GM12892 (cell line): ENCODE data around the gene ZNF410.

Source experiments
- DNase-seq: peaks from one replicate; pipeline ENCODE4 v3.0.0; 2011; ENCODE audit not compliant: insufficient read length
- FAIRE-seq: peaks from 2 replicates; lab custom pipeline; 2011; peaks lifted over from hg19 to GRCh38; lab: Jason Lieb, UNC
- POLR2A ChIP-seq: IDR thresholded peaks from 2 replicates; pipeline ENCODE4 v1.6.1; 2011; ENCODE audit warnings: low read depth, low read length, control low read depth
- POLR2AphosphoS5 ChIP-seq: IDR thresholded peaks from 2 replicates; pipeline ENCODE4 v1.6.1; 2011; ENCODE audit warnings: low read depth, low read length, control low read depth
- TAF1 ChIP-seq: IDR thresholded peaks from 2 replicates; pipeline ENCODE4 v1.6.1; 2011; ENCODE audit warnings: low read depth, mild to moderate bottlenecking, control low read depth, low read length, borderline replicate concordance

ZNF410 gene

DNA sequence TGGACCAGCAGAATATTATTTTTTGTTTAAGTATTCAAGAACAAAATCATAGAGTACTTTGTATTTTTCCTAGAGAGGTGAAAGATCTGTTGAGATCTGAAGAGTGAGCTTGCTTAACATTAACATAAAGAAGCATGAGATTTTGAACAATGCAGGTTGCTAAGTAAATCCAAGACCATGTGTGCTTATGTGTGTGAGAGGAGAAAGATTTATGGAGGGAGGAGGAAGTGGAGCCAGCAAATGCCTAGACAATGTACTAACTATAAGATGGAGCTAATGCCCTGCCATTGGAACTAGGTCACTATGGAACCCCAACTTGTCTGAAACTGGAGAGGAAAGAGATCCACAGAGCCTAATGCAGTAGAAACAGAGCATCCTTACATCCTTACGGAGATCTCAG lies 49.9 kb downstream of the ZNF410 start:
- FAIRE-seq (no peak), DNase-seq (no peak)
- TF ChIP-seq TAF1 (no peak), POLR2AphosphoS5 (no peak), POLR2A (no peak)

DNA sequence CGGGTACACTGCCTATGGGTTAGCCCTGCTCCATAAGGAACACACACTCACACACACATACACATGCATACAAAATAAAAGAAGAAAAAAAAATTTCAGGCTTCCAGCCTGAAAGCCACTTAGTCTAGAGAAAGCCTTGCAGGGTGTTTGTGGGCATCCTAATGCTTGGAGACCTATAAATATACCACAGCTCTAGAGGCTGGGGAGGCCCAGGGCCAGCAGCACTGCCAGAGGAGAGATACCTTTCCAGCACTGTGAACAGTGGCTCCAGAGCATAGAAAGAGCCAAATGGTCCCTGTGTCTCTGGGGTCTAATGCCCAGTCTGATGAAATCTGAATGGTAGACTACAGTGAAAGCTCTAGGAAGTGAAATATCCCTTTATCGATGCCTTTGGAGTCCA lies 50.4 kb downstream of the ZNF410 start:
- DNase-seq (no peak), FAIRE-seq (no peak)
- TF ChIP-seq POLR2AphosphoS5 (no peak), POLR2A (no peak), TAF1 (no peak)

DNA sequence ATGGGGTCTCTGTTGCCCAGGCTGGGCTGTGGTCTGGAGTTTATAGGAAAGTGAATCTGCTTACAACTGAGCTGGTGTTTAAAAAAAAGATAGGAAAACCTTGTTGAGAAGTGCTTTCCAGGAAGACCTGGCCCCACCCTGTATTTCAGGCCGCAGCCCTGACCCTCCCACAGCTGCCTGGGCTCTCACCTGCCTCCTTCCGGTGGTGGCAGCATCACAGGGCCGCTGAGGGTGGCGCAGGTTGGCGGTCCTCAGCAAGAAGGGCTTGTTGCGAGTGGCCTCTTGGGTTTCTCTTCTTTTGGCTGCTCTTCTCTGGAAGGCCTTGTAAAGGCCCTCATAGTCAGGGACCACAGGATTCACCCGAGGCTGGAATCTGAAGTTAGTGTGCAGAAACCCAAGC lies 55.5 kb downstream of the ZNF410 start:
- FAIRE-seq (no peak), DNase-seq (no peak)
- TF ChIP-seq TAF1 (no peak), POLR2AphosphoS5 (no peak)

DNA sequence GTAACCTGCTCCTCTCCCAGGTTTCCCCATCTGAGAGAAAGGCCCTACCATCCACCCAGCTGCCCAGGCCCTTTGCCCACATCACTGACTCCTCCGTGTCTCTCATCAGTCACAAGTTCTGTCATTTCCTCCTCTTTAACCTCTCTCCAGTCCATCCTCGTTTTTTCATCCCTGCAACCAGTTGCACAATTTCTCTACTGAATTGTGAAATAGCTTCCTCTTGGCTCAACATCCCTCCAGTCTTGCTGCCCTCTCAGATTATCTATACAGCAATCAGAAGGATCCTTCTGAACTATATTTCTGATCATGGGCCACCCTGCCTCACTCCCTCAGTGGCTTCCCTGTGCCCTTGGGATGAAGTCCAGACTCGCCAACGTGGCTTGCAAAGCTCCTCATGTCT lies 56.4 kb downstream of the ZNF410 start:
- no peak for TF ChIP-seq POLR2AphosphoS5
- no peak for TF ChIP-seq POLR2A
- TF ChIP-seq TAF1 = no peak
- DNase-seq = no peak
- no peak for FAIRE-seq

DNA sequence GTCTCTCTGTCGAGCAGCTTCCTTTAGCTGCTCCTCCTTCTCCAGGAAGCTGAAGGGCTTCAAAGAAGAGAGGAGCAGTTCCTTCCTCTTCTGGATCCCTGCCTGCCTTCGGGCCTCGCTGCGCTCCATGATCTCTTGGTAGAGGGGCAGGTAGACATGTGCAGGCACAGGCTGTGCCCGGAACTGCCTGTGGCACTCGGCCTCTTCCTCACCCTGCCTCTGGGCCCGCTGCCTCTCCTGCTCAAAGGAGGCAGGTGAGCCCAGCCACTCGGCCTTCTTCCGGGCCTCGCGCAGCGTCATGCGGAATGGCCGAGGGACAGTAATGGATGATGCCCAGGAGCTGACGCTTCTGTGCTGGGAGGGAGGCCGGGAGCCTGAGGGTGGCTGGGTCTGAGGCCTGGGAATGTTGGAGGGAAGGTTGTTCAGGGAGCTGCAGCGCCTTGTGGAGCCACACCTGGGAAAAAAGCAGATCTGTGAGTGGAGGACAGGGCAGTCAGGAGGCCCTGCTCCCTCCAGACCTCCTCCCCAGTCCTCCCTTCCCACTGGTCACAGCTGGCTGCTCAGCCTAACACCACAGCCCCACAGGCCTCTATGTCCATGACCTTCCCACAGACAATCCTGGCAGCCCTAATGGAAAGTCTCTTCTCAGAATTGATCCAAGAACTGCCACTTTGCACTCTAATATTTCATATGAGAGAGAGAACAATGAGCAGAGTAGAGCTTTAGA lies 57.9 kb downstream of the ZNF410 start:
- DNase-seq (no peak), FAIRE-seq (no peak)
- TF ChIP-seq POLR2AphosphoS5 = no peak
- TF ChIP-seq POLR2A = no peak
- TF ChIP-seq TAF1 = no peak

DNA sequence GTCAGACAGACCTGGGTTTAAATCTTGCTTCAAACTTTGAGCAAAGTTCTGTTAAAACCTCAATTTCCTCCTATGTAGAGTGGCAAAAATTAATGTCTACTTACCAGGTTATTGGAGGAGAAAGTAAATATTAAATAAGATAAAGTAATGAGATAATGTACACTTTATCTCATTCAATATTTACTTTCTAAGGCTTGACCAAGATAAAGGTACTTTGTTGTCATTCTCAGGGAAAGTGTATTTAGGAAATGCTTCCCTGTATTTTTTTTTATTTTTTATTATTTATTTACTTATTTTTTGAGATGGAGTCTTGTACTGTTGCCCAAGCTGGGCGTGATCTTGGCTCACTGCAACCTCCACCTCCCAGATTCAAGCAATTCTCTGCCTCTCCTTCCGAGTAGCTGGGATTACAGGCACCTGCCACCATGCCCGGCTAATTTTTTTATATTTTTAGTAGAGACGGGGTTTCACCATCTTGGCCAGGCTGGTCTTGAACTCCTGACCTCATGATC lies 58.6 kb downstream of the ZNF410 start:
- no peak for TF ChIP-seq POLR2A
- no peak for TF ChIP-seq TAF1
- no peak for TF ChIP-seq POLR2AphosphoS5
- DNase-seq (no peak), FAIRE-seq (no peak)

DNA sequence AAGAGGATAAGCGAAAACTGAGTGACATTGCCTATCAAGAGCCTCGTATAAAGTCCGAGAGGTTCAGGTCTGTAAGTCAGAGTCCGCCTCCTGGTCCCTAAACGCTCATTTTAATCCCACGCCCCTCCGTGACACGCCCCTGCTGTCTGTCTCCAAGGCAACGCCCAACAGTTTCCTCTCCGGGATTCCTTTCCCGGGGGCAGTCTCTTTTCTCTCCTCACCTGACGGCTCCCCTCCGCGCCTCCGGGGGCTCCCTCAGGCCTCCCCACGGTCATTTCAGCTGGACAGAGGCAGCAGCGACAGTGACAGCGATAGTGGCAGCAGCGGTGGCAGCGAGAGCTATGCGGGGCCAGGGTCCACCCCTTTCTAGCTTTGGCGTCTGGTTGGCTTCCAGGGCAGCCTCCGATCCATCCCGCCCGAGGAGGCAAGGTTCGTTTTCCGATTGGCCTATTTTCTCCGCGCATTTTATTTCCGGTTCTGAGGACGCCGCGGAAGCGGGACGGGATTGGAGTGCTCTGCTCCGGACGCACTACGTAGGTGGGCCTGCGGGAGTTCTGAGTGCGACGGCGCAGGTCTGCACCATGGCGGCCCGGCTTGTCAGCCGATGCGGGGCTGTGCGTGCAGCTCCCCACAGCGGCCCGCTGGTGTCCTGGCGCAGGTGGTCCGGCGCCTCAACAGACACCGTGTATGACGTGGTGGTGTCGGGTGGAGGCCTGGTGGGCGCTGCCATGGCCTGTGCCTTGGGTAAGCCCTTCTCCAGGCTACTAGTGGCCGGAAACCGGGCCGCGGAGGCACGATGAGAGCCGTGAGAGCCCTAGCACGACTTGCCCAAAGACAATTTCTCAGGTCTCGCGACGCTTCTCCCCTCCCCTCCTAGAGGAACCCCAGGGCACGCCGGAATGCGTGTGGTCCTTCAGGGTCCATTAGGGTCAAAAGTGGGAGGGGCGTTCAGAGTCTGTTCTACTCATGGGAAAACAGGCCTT lies 63.4 kb downstream of the ZNF410 start, which contains the start of the genes COQ6 and FAM161B:
Gene COQ6 (plus strand): TSS at position 551 of the 983 bp plus-strand sequence. CDS start 31 bp downstream, at position 582.
Gene FAM161B (minus strand): TSS at position 343 of the 983 bp plus-strand sequence. CDS start 68 bp downstream, at position 275.
- FAIRE-seq (peak; percentile 93), DNase-seq (peak; percentile 79)
- peak; percentile 78 for TF ChIP-seq POLR2AphosphoS5
- peak; percentile 54 for TF ChIP-seq TAF1
- peak; percentile 92 for TF ChIP-seq POLR2A

DNA sequence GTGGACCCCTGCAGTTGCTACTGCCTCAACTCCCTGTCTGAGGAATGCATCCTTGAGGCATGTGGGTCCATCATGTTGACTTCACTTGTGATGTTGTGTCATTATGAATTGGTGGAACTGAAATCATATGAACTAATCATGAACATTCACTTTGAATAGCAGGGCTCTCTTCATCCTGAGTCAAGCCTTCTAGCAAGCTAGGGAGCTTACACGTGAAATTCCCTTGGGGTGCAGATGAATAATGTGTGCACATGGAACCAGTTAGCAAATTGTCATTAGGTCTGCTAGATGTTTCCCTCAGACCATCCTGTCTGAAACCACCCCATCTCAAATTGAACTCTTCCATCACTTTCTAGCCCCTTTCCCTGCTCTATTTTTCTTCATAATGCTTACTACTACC lies 67.1 kb downstream of the ZNF410 start:
- no peak for DNase-seq
- TF ChIP-seq POLR2AphosphoS5 (no peak), POLR2A (no peak), TAF1 (no peak)
- no peak for FAIRE-seq

DNA sequence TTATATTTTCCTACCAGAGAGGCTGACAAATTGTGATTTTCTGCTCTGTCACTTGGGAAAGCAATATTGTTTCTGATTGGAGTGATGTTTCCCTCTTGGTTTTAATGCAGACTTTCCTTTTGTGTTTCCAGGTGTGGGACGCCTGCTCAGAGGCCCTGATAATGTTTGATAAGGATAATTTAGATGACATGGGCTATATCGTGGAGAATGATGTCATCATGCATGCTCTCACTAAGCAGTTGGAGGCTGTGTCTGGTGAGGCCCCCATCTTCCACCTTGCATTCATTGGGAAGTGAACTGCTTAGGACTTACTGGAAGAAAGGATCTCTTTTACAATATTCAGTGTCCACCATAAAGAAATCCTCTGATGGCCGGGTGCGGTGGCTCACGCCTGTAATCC lies 69.0 kb downstream of the ZNF410 start:
- no peak for FAIRE-seq
- DNase-seq = no peak
- TF ChIP-seq POLR2AphosphoS5 = no peak
- no peak for TF ChIP-seq POLR2A
- no peak for TF ChIP-seq TAF1

DNA sequence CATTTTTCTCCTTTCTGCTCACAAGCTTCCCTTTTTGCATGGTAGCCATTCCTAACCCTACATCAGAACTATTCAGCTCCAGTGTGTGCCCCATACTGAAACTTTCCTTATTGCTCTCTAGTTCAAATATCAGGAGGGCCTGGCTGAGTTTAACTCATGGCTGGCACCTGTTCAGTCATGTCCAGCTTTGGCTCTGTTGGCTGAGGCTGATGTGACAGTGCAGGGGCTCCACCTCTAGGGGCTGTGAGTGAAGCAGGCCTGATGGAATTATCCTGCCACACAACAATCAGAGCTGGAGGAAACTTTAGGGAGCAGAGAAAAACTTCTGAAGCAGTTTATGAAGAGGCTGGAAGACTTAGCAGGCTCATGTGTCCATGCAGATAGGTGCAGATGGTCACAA lies 71.9 kb downstream of the ZNF410 start:
- DNase-seq = no peak
- FAIRE-seq = no peak
- TF ChIP-seq POLR2AphosphoS5 (no peak), POLR2A (no peak), TAF1 (no peak)

DNA sequence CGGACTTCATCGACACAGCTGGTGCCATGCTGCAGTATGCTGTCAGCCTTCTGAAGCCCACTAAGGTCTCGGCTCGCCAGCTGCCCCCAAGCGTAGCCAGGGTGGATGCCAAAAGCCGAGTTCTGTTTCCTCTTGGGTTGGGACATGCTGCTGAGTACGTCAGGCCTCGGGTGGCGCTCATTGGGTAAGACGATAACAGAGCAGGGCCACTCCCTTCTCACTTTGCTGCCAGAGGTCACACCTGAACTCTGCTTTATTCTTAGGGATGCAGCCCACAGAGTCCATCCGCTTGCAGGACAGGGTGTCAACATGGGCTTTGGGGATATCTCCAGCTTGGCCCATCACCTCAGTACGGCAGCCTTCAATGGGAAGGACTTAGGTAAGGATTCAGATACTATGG lies 74.5 kb downstream of the ZNF410 start:
- FAIRE-seq (no peak), DNase-seq (no peak)
- TF ChIP-seq POLR2A (no peak), POLR2AphosphoS5 (no peak), TAF1 (no peak)

DNA sequence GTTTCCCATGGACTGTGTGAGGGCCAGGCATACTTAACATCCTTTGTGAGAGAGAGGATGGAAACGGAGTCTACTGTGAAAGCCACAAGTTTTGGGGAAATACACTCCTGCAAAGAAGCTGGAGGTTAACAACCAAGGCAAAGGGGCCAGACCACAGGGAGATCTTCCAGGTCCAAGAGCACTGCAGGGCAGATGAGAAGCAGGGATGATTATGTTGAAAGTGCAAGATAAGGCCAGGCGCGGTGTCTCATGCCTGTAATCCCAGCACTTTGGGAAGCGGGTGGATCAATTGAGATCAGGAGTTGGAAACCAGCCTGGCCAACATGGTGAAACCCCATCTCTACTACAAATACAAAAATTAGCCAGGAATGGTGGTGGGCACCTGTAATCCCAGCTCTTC lies 78.6 kb downstream of the ZNF410 start:
- FAIRE-seq (no peak), DNase-seq (no peak)
- TF ChIP-seq TAF1 = no peak
- TF ChIP-seq POLR2AphosphoS5 = no peak
- no peak for TF ChIP-seq POLR2A

DNA sequence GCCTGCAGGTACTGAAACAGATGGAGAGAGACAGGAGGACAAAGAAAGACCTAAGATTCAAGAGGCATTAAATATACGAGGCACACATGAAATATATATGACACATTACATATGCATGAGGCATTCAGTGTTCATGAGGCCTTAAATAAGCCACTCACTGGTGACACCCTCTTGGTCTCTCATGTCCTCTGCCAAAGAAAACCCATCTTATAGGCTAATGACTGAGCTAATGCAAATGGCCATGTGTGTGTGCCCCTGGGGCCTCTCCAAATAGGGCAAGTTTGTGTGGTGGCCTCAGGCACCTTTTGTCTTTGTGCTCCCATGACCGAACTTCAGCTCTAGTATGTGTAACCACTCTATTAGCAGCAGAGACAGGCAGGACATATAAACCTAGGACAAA lies 82.2 kb downstream of the ZNF410 start:
- TF ChIP-seq TAF1 = no peak
- no peak for TF ChIP-seq POLR2AphosphoS5
- TF ChIP-seq POLR2A = no peak
- no peak for FAIRE-seq
- DNase-seq = no peak
